ENCODE results near the gene NCOR1.
A peak's percentile ranks its signal among the peaks of the same experiment; 100 is the strongest.
"Not testable (repeated sequence)": the region's sequence is repeated elsewhere in the genome, so short reads cannot be mapped to it uniquely, and the experiment has no call there.

NCOR1 gene

GRCh38 chr17:16086957-16087356 lies 128.4 kb downstream of the NCOR1 start:
- DNase-seq (ENCODE audit: low read depth), result no peak

- DNase-seq (ENCODE audit: low read depth), result no peak
Observed at GRCh38 chr17:16085066-16085699, 130.2 kb downstream of the NCOR1 start.

- no peak for DNase-seq (ENCODE audit: low read depth)
Observed at GRCh38 chr17:16083223-16083622, 132.1 kb downstream of the NCOR1 start.

- no peak for DNase-seq (ENCODE audit: low read depth)
Observed at GRCh38 chr17:16081507-16082087, 133.7 kb downstream of the NCOR1 start.

- no peak for DNase-seq (ENCODE audit: low read depth)
Observed at GRCh38 chr17:16080366-16080765, 135.0 kb downstream of the NCOR1 start.

- DNase-seq (ENCODE audit: low read depth), result no peak
Observed at GRCh38 chr17:16075949-16076348, 139.4 kb downstream of the NCOR1 start.

- no peak for DNase-seq (ENCODE audit: low read depth)
Observed at GRCh38 chr17:16074423-16074822, 140.9 kb downstream of the NCOR1 start.

GRCh38 chr17:16073845-16074244 lies 141.5 kb downstream of the NCOR1 start:
- no peak for DNase-seq (ENCODE audit: low read depth)

GRCh38 chr17:16072031-16072430 lies 143.3 kb downstream of the NCOR1 start:
- DNase-seq (ENCODE audit: low read depth), result no peak

GRCh38 chr17:16068323-16068722 lies 147.0 kb downstream of the NCOR1 start:
- no peak for DNase-seq (ENCODE audit: low read depth)

- no peak for DNase-seq (ENCODE audit: low read depth)
Observed at GRCh38 chr17:16066125-16066524, 149.2 kb downstream of the NCOR1 start.

- DNase-seq (ENCODE audit: low read depth), result no peak
Observed at GRCh38 chr17:16061631-16062030, 153.7 kb downstream of the NCOR1 start.

GRCh38 chr17:16055139-16055538 lies 160.2 kb downstream of the NCOR1 start:
- not testable (repeated sequence) for DNase-seq (ENCODE audit: low read depth)

GRCh38 chr17:16052486-16052885 lies 162.8 kb downstream of the NCOR1 start:
- peak; percentile 14 for DNase-seq (ENCODE audit: low read depth)

- DNase-seq (ENCODE audit: low read depth), result no peak
Observed at GRCh38 chr17:16050844-16051243, 164.5 kb downstream of the NCOR1 start.

- no peak for DNase-seq (ENCODE audit: low read depth)
Observed at GRCh38 chr17:16048811-16049449, 166.4 kb downstream of the NCOR1 start.

- DNase-seq (ENCODE audit: low read depth), result no peak
Observed at GRCh38 chr17:16046966-16047365, 168.4 kb downstream of the NCOR1 start.

GRCh38 chr17:16044487-16044886 lies 170.8 kb downstream of the NCOR1 start:
- no peak for DNase-seq (ENCODE audit: low read depth)

- peak; percentile 10 for DNase-seq (ENCODE audit: low read depth)
Observed at GRCh38 chr17:16040710-16041251, 174.6 kb downstream of the NCOR1 start.

GRCh38 chr17:16037636-16038035 lies 177.7 kb downstream of the NCOR1 start:
- no peak for DNase-seq (ENCODE audit: low read depth)

GRCh38 chr17:16036261-16036660 lies 179.1 kb downstream of the NCOR1 start:
- no peak for DNase-seq (ENCODE audit: low read depth)

- no peak for DNase-seq (ENCODE audit: low read depth)
Observed at GRCh38 chr17:16033729-16034349, 181.5 kb downstream of the NCOR1 start.

Data from HS-5 (cell line).